Tibial nerve (tissue), 4 donors: ENCODE data around the gene CRACR2A. TPM values are rescaled to one million over a fixed set of nuclear protein-coding genes. Genes with fewer than 3 reads are reported as not detected.

ENCODE experiments used
- DNase-seq, 2 donors: peaks; one replicate each; pipeline ENCODE4 v3.0.0-alpha.2; 2019; ENCODE audit warnings: low spot score in 2 of 2
- H3K27ac ChIP-seq, 4 donors: fragments of 200-600 bp; sonication (generic) in 3 of 4; one replicate each; pipeline ENCODE4 v1.5.1; 2017 to 2019; ENCODE audit warnings: mild to moderate bottlenecking in 1 of 4
- H3K27me3 ChIP-seq, 2 donors: fragments of 200-600 bp; sonication (generic) in 1 of 2; one replicate each; pipeline versions ENCODE4 v1.5.1 to v1.6.0; 2017 to 2019
- H3K36me3 ChIP-seq, 3 donors: fragments of 200-600 bp; sonication (generic); one replicate each; pipeline ENCODE4 v1.5.1; 2018 to 2019
- H3K4me1 ChIP-seq, 4 donors: fragments of 200-600 bp; sonication (generic) in 3 of 4; one replicate each; pipeline ENCODE4 v1.5.1; 2017 to 2019
- H3K4me3 ChIP-seq, 4 donors: fragments of 200-600 bp; sonication (generic) in 3 of 4; one replicate each; pipeline ENCODE4 v1.5.1; 2017 to 2019; ENCODE audit warnings: mild to moderate bottlenecking in 1 of 4, moderate library complexity in 1 of 4
- H3K9me3 ChIP-seq, 4 donors: fragments of 200-600 bp; sonication (generic) in 3 of 4; one replicate each; pipeline ENCODE4 v1.5.1; 2017 to 2019
- CTCF ChIP-seq, 5 experiments: fragments of 200-600 bp in 3 of 5; fragments of 450-650 bp in 2 of 5; sonication (generic) in 3 of 5; IDR thresholded peaks; one replicate each; pipeline ENCODE4 v1.5.1; 2016 to 2019; ENCODE audit warnings: antibody characterized with exemption in 5 of 5, mild to moderate bottlenecking in 3 of 5, moderate library complexity in 2 of 5
- EP300 ChIP-seq, 2 donors: sonication (generic); formaldehyde crosslinking; IDR thresholded peaks; one replicate each; pipeline ENCODE4 v1.6.1; 2017; ENCODE audit warnings: antibody characterized with exemption in 2 of 2, mild to moderate bottlenecking in 1 of 2
- POLR2A ChIP-seq, 2 donors: fragments of 450-650 bp; IDR thresholded peaks; one replicate each; pipeline ENCODE4 v1.6.1; 2017; ENCODE audit warnings: antibody characterized with exemption in 2 of 2, mild to moderate bottlenecking in 2 of 2, moderate library complexity in 2 of 2
- WGBS, 2 donors: methylation state at CpG; one replicate each; pipeline ENCODE4 v1.1.5; 2018; 5-methylcytosine and 5-hydroxymethylcytosine counted together
- total RNA-seq, 4 donors: library from RNA; depleted of rRNA; stranded (reverse); fragments of >200 nt; gene quantifications; one replicate each; pipeline ENCODE4 v1.1.0, GENCODE V29; 2016

CRACR2A gene
- total RNA-seq, 4 donors from 2014 or later: 2.6 to 6.3 (median 4.2) TPM

DNA sequence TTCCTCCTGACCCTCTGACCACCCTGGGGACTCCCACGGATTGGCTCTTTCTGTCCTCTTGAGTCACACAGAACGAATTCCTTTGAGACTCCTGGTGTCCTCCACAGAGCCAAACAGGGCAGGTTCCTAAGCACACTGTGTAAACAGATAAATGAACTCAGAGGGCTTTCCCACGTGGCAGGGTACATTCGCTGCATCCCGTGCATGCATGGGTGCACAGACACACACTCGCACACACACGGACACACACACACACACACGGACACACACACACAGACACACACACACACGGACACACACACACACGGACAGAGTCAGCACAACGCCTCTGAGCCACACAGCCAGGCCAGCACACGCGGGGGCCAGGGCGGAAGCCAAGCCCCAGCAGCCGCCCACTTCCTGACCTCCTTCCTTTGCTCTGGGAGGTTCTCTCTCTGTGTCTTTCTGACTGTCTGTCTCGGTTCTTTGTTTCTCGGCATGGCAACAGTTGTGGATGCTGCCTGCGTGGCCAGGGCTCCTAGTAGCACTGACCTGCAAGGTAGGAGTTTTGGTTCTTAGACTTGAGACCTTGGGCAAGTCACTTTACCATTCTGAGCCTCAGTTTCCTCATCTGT lies 706 bp downstream of the CRACR2A start:
- Histone ChIP-seq H3K4me1 (peaks cover 0 to 30% (median 2%) of the 10 kb centered on the region in 4 donors), H3K9me3 (no peaks in the 10 kb centered on the region), H3K27me3 (peaks cover 0 to 16% of the 10 kb centered on the region in 2 donors), H3K4me3 (peak overlapping the region; percentile 25 to 68 (median 47)), H3K36me3 (peaks cover 0 to 4% (median 0%) of the 10 kb centered on the region in 3 donors), H3K27ac (peak overlapping the region in 3 of 4 donors; percentile 82 to 87 (median 84))
- peak in 1 of 2 donors; percentile 17 for DNase-seq
- TF ChIP-seq CTCF (IDR thresholded peaks at IDR 0.05): no peak
- no peak for TF ChIP-seq EP300 (IDR thresholded peaks at IDR 0.05)
- no peak for TF ChIP-seq POLR2A (IDR thresholded peaks at IDR 0.05)
- 28 to 45% methylated on average over 3 to 16 of the region's 18 CpGs for whole genome bisulfite sequencing, 2 donors

DNA sequence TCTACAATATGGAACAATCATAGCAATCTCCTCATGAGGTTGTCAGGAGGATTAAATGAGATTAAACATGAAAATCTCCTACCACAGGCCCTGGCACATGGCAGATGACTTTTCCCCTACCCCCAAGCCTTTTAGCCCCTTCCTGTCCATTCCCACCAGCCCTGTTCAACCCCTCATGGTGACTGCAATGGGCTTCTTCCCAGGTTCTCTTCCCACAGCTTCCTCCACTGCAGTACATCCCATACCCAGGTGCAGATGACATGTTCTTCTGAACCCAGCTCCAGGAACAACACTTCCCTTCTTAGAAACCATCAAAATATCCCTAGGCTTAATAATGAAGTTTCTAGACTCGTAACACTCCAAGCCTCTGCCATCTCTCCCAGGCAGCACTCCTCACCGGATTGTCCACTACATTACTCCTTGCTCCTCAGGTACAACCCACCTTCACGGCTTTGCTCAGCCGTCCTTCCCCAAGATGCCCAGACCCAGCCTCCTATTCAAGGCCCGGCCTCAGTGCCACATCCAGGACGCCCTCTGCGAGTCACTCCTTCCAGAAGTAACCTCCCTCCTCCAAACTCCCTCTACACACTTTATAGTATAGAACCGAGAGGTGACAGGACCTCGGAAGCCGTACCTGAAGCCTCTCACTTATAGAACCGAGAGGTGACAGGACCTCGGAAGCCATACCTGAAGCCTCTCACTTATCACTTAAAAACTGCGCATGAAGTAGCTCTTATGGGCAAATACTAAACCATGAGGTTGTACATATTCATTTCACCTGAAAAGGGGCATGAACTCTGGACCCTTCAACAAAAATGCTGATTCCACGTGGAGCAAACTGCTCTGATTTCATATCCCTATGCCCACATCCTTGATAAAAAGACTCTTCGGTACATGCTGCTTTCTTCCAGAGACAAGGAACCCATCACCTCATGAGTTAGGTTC lies 1.5 kb downstream of the CRACR2A start:
- H3K4me1 ChIP-seq: peaks cover 0 to 23% (median 2%) of the 10 kb centered on the region in 4 donors
- peak overlapping the region in 1 of 4 donors; percentile 68 for H3K4me3 ChIP-seq
- DNase-seq: no peak
- TF ChIP-seq CTCF (IDR thresholded peaks at IDR 0.05) (no peak), POLR2A (IDR thresholded peaks at IDR 0.05) (no peak), EP300 (IDR thresholded peaks at IDR 0.05) (no peak)
- H3K9me3 ChIP-seq: peaks cover 0 to 2% (median 0%) of the 10 kb centered on the region in 4 donors
- WGBS, 2 donors: 94% methylated on average over 15 of the region's 15 CpGs
- H3K36me3 ChIP-seq: peaks cover 0 to 10% (median 0%) of the 10 kb centered on the region in 3 donors
- H3K27ac ChIP-seq: no peak overlapping the region
- H3K27me3 ChIP-seq: peaks cover 0 to 16% of the 10 kb centered on the region in 2 donors

DNA sequence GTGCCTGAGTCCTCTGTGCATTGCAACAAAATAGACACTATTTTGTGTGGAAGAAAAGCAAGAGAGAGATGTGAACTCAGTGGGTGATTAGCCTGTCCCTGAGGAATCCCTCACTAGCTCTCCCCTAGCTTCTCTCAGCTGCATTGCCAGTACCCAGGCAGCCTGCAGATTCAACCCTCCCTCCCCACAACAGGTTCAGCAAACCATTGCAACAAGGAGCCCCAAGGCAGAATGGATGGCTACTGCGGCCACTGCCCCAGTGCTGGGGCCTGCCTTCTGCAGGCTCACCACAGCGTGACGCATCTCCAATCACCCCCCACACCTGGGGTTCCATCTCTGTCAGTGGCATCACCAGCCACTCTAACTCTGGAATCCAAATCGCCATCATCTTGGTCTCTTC lies 2.3 kb downstream of the CRACR2A start:
- TF ChIP-seq POLR2A (IDR thresholded peaks at IDR 0.05) (no peak), CTCF (IDR thresholded peaks at IDR 0.05) (no peak), EP300 (IDR thresholded peaks at IDR 0.05) (no peak)
- H3K36me3 ChIP-seq: peaks cover 0 to 13% (median 0%) of the 10 kb centered on the region in 3 donors
- H3K4me3 ChIP-seq: no peak overlapping the region
- 89 to 95% methylated on average over 3 of the region's 4 CpGs for WGBS, 2 donors
- no peak overlapping the region for H3K27ac ChIP-seq
- peaks cover 0 to 8% (median 0%) of the 10 kb centered on the region in 4 donors for H3K9me3 ChIP-seq
- peaks cover 0 to 23% (median 2%) of the 10 kb centered on the region in 4 donors for H3K4me1 ChIP-seq
- DNase-seq: no peak
- H3K27me3 ChIP-seq: peaks cover 0 to 16% of the 10 kb centered on the region in 2 donors

- no peak overlapping the region for H3K4me3 ChIP-seq
- H3K9me3 ChIP-seq: peaks cover 0 to 8% (median 0%) of the 10 kb centered on the region in 4 donors
- DNase-seq: no peak
- H3K27me3 ChIP-seq: peaks cover 0 to 9% of the 10 kb centered on the region in 2 donors
- H3K4me1 ChIP-seq: peaks cover 0 to 26% (median 2%) of the 10 kb centered on the region in 4 donors
- H3K27ac ChIP-seq: no peak overlapping the region
- no peak for TF ChIP-seq POLR2A (IDR thresholded peaks at IDR 0.05)
- TF ChIP-seq CTCF (IDR thresholded peaks at IDR 0.05): no peak
- TF ChIP-seq EP300 (IDR thresholded peaks at IDR 0.05): no peak
- H3K36me3 ChIP-seq: peaks cover 0 to 13% (median 0%) of the 10 kb centered on the region in 3 donors
- 74 to 76% methylated on average over 4 of the region's 4 CpGs for WGBS, 2 donors
Measured at GRCh38 chr12:3748620-3749019, 4.3 kb downstream of the CRACR2A start.
